Thyroid gland (tissue), 4 donors: ENCODE measurements around the gene LPAR2. TPM values are rescaled to one million over a fixed set of nuclear protein-coding genes. Genes with fewer than 3 reads are reported as not detected.
"Not testable (repeated sequence)": the region's sequence is repeated elsewhere in the genome, so short reads cannot be mapped to it uniquely, and the experiment has no call there.

Experiments used
- DNase-seq, 2 donors: peaks; one replicate each; pipeline ENCODE4 v3.0.0-alpha.2; 2019
- H3K27ac ChIP-seq, 3 donors: fragments of 200-600 bp; sonication (generic); 1 replicate in 2 of 3; 2 replicates in 1 of 3; pipeline ENCODE4 v1.5.1; 2016 to 2019; ENCODE audit warnings: mild to moderate bottlenecking in 1 of 3, moderate library complexity in 1 of 3
- H3K27me3 ChIP-seq: fragments of 200-600 bp; sonication (generic); one replicate; pipeline ENCODE4 v1.5.1; 2019
- H3K36me3 ChIP-seq, 2 donors: fragments of 200-600 bp; sonication (generic); one replicate each; pipeline ENCODE4 v1.5.1; 2016 to 2019
- H3K4me1 ChIP-seq, 2 donors: fragments of 200-600 bp; sonication (generic); one replicate each; pipeline ENCODE4 v1.5.1; 2017 to 2019
- H3K4me3 ChIP-seq, 3 donors: fragments of 200-600 bp; sonication (generic); replicated peaks in 1 of 3; 1 replicate in 2 of 3; 2 replicates in 1 of 3; pipeline ENCODE4 v1.5.1; 2016; ENCODE audit warnings: mild to moderate bottlenecking in 1 of 3
- H3K9me3 ChIP-seq: fragments of 200-600 bp; sonication (generic); one replicate; pipeline ENCODE4 v1.5.1; 2017
- POLR2A ChIP-seq, 2 donors: fragments of 450-650 bp; IDR thresholded peaks; one replicate each; pipeline ENCODE4 v1.6.1; 2017; ENCODE audit warnings: antibody characterized with exemption in 2 of 2, mild to moderate bottlenecking in 2 of 2, moderate library complexity in 1 of 2
- WGBS, 2 donors: methylation state at CpG; one replicate each; pipeline ENCODE4 v1.1.5; 2017; 5-methylcytosine and 5-hydroxymethylcytosine counted together
- intact Hi-C: fragments of 100-400 bp; cut with DNase I; formaldehyde crosslinking; loops from one replicate; pipeline ENCODE4 v1.15.1; 2023
- total RNA-seq, 4 donors: library from RNA; depleted of rRNA; stranded (reverse); fragments of >200 nt; gene quantifications; one replicate each; pipeline ENCODE4 v1.2.3, GENCODE V29; 2016
- TF ChIP-seq, protein P1 (sequence below), 6 experiments: fragments of 200-600 bp in 3 of 6; fragments of 450-650 bp in 3 of 6; sonication (generic) in 3 of 6; IDR thresholded peaks; one replicate each; pipeline ENCODE4 v1.5.1; 2016 to 2019; ENCODE audit warnings: antibody characterized with exemption in 6 of 6, mild to moderate bottlenecking in 2 of 6, inconsistent platforms in 1 of 6, moderate library complexity in 1 of 6

The LPAR2 gene
- total RNA-seq, 4 donors from 2014 or later = 10.2 to 35.2 (median 22.9) TPM

- Histone ChIP-seq H3K4me1 (peaks cover 15 to 17% of the 10 kb centered on the region in 2 donors), H3K4me3 (peak overlapping the region in 1 of 3 donors; percentile 94)
Observed at GRCh38 chr19:19670070-19670551, 42.1 kb upstream of the LPAR2 start.

GRCh38 chr19:19668230-19669012 lies 40.4 kb upstream of the LPAR2 start, which contains the start of gene ZNF101:
Gene ZNF101 (plus strand): TSS chr19:19668839. CDS start chr19:19668964, 125 bp downstream.
- peak; percentile 95 for DNase-seq
- intact Hi-C loops = no loop called here
- Histone ChIP-seq H3K36me3 (no peaks in the 10 kb centered on the region), H3K9me3 (no peaks in the 10 kb centered on the region), H3K27ac (peak within 1 kb of the TSS; percentile 57 to 76 (median 73)), H3K27me3 (no peaks in the 10 kb centered on the region), H3K4me1 (peaks cover 15 to 17% of the 10 kb centered on the region in 2 donors), H3K4me3 (peak within 1 kb of the TSS; percentile 72 to 95 (median 94))
- 13 to 18% methylated on average over 10 to 12 of the region's 36 CpGs for WGBS, 2 donors
- peak in 1 of 2 donors; percentile 60 for TF ChIP-seq POLR2A (IDR thresholded peaks at IDR 0.05)
- TF ChIP-seq, protein P1, sequence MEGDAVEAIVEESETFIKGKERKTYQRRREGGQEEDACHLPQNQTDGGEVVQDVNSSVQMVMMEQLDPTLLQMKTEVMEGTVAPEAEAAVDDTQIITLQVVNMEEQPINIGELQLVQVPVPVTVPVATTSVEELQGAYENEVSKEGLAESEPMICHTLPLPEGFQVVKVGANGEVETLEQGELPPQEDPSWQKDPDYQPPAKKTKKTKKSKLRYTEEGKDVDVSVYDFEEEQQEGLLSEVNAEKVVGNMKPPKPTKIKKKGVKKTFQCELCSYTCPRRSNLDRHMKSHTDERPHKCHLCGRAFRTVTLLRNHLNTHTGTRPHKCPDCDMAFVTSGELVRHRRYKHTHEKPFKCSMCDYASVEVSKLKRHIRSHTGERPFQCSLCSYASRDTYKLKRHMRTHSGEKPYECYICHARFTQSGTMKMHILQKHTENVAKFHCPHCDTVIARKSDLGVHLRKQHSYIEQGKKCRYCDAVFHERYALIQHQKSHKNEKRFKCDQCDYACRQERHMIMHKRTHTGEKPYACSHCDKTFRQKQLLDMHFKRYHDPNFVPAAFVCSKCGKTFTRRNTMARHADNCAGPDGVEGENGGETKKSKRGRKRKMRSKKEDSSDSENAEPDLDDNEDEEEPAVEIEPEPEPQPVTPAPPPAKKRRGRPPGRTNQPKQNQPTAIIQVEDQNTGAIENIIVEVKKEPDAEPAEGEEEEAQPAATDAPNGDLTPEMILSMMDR (IDR thresholded peaks at IDR 0.05) = no peak

More at GRCh38 chr19:19670070-19670551, 42.1 kb upstream of the LPAR2 start:
- 74 to 76% methylated on average over 10 of the region's 10 CpGs for WGBS, 2 donors
- Histone ChIP-seq H3K36me3 (no peaks in the 10 kb centered on the region), H3K27ac (no peak overlapping the region), H3K27me3 (no peaks in the 10 kb centered on the region), H3K9me3 (no peaks in the 10 kb centered on the region)
- no peak for TF ChIP-seq POLR2A (IDR thresholded peaks at IDR 0.05)
- DNase-seq = no peak
- intact Hi-C loops = no loop called here

- H3K4me3 ChIP-seq, H3K27ac ChIP-seq, H3K36me3 ChIP-seq, H3K27me3 ChIP-seq, intact Hi-C loops, H3K9me3 ChIP-seq, DNase-seq: not testable (repeated sequence)
- peaks cover 32% of the 10 kb centered on the region in 2 donors for H3K4me1 ChIP-seq
- WGBS, 2 donors = 94 to 98% methylated on average over 22 of the region's 22 CpGs
Observed at GRCh38 chr19:19665420-19665948, 37.5 kb upstream of the LPAR2 start.

- WGBS, 2 donors = 0% methylated on average over 9 to 33 of the region's 85 CpGs
- DNase-seq = peak; percentile 99
- Histone ChIP-seq H3K27ac (peak within 1 kb of the TSS; percentile 78 to 90 (median 84)), H3K36me3 (peaks cover 10 to 11% of the 10 kb centered on the region in 2 donors), H3K27me3 (no peaks in the 10 kb centered on the region), H3K9me3 (no peaks in the 10 kb centered on the region), H3K4me3 (peak within 1 kb of the TSS; percentile 61 to 90 (median 89)), H3K4me1 (peaks cover 22% of the 10 kb centered on the region in 2 donors)
- TF ChIP-seq POLR2A (IDR thresholded peaks at IDR 0.05) = peak in 1 of 2 donors; percentile 68
- TF ChIP-seq, protein P1 (IDR thresholded peaks at IDR 0.05) = peak in 3 of 6 experiments; percentile 27 to 33 (median 29)
- intact Hi-C loops = no loop called here
Observed at GRCh38 chr19:19663256-19664120, 35.5 kb upstream of the LPAR2 start, which contains the start of gene ATP13A1. Gene ATP13A1 (minus strand): TSS chr19:19663676. CDS start chr19:19663666, 10 bp downstream.

DNA sequence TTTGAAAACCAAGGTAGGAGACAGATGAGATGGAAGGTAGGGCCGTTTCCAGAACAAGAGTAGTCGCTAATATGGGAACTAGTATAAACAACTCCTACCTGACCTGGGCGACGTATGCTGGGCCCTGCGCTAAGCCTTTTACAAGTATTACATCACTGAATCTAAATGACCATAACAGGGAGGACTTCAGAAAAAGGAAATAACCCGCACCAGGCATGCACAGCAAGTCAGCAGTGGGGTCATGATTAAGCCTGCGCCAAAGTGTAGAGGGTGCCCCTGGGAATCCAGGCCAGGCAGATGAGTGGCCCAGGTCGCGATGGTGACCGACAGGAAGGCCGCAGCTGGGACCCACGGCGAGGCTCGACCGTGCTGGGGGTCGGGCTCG lies 34.8 kb upstream of the LPAR2 start:
- Histone ChIP-seq H3K27ac (peak overlapping the region in 2 of 3 donors; percentile 37 to 90), H3K9me3 (no peaks in the 10 kb centered on the region), H3K4me1 (peaks cover 17% of the 10 kb centered on the region in 2 donors), H3K27me3 (no peaks in the 10 kb centered on the region), H3K36me3 (peaks cover 15% of the 10 kb centered on the region in 2 donors), H3K4me3 (peak overlapping the region; percentile 61 to 90 (median 89))
- 8 to 11% methylated on average over 7 to 15 of the region's 17 CpGs for WGBS, 2 donors
- TF ChIP-seq POLR2A (IDR thresholded peaks at IDR 0.05) = no peak
- TF ChIP-seq, protein P1 (IDR thresholded peaks at IDR 0.05) = no peak
- no peak for DNase-seq
- intact Hi-C loops = no loop called here
